Panc1 (cell line): ENCODE results near the gene ADD1. TPM values are rescaled to one million over a fixed set of nuclear protein-coding genes. Genes with fewer than 3 reads are reported as not detected.
A peak's percentile ranks its signal among the peaks of the same experiment; 100 is the strongest.

Experiments used
- ATAC-seq: fragments of 200-7000 bp; cut with Tn5 transposase; 2 replicates; pipeline ENCODE4 v1.9.1; 2020; ENCODE audit warnings: mild to moderate bottlenecking, moderate library complexity
- BruUV-seq: library from RNA; stranded (reverse); fragments of 400-500 nt; replicated peaks from 2 replicates; lab custom pipeline; 2021; lab: Mats Ljungman, UMichigan
- CTCF ChIA-PET: fragments of 300-600 bp; sonication (Branson Sonifier 250); formaldehyde crosslinking; loops from one replicate; lab custom pipeline; 2022; ENCODE audit warnings: antibody characterized with exemption; lab: Charles Lee
- POLR2A ChIA-PET: fragments of 300-600 bp; sonication (Branson Sonifier 250); formaldehyde crosslinking; loops from one replicate; lab custom pipeline; 2022; ENCODE audit warnings: antibody characterized with exemption; lab: Charles Lee
- DNase-seq: peaks from one replicate; pipeline ENCODE4 v3.0.0-alpha.2; 2010; ENCODE audit warnings: low read depth, low spot score
- H3K27ac ChIP-seq: 2 replicates; pipeline ENCODE4 v1.5.1; 2011; ENCODE audit warnings: mild to moderate bottlenecking, low read length, inconsistent platforms
- H3K27me3 ChIP-seq: fragments of 200-500 bp; sonication (Bioruptor generic); 2 replicates; pipeline ENCODE4 v1.6.0; 2014; ENCODE audit warnings: low read length, inconsistent platforms; ENCODE audit not compliant: control insufficient read depth, insufficient read depth
- H3K36me3 ChIP-seq: fragments of 200-500 bp; sonication (Bioruptor generic); 2 replicates; pipeline ENCODE4 v1.5.1; 2014; ENCODE audit warnings: inconsistent platforms, mild to moderate bottlenecking, low read length, moderate library complexity; ENCODE audit not compliant: control insufficient read depth, insufficient read depth
- H3K4me1 ChIP-seq: 2 replicates; pipeline ENCODE4 v1.5.1; 2011; ENCODE audit warnings: inconsistent platforms, mild to moderate bottlenecking, low read length, moderate library complexity; ENCODE audit not compliant: control insufficient read depth, insufficient read depth
- H3K4me3 ChIP-seq, 2 experiments: 2 replicates each; pipeline ENCODE4 v1.5.1; 2011 to 2012; ENCODE audit warnings: low read depth in 2 of 2, low read length in 2 of 2, mild to moderate bottlenecking in 2 of 2, inconsistent platforms in 1 of 2, moderate library complexity in 1 of 2
- H3K9me3 ChIP-seq: fragments of 200-500 bp; sonication (Bioruptor generic); 2 replicates; pipeline ENCODE4 v1.5.1; 2014; ENCODE audit warnings: low read depth, mild to moderate bottlenecking, inconsistent platforms, low read length, moderate library complexity; ENCODE audit not compliant: control insufficient read depth, insufficient read depth
- CTCF ChIP-seq: fragments of 450-650 bp; IDR thresholded peaks from 2 replicates; pipeline ENCODE4 v1.5.1; 2017; ENCODE audit warnings: mild to moderate bottlenecking
- POLR2AphosphoS5 ChIP-seq: IDR thresholded peaks from 2 replicates; pipeline ENCODE4 v1.6.1; 2012; ENCODE audit warnings: mild to moderate bottlenecking, low read depth, low read length, moderate library complexity
- REST ChIP-seq, 2 experiments: IDR thresholded peaks; 2 replicates each; pipeline ENCODE4 v1.6.1; 2011 to 2012; ENCODE audit warnings: low read depth in 2 of 2, control low read depth in 1 of 2, low read length in 1 of 2, mild to moderate bottlenecking in 1 of 2, moderate library complexity in 1 of 2; ENCODE audit not compliant: insufficient read depth in 1 of 2
- SIN3A ChIP-seq: IDR thresholded peaks from 2 replicates; pipeline ENCODE4 v1.6.1; 2012; ENCODE audit warnings: low read depth, mild to moderate bottlenecking, low read length, moderate library complexity, borderline replicate concordance; ENCODE audit not compliant: insufficient read depth
- in situ Hi-C: cut with HindIII; loops from 2 replicates; pipeline ENCODE4 v1.10.0; 2016; ENCODE audit warnings: low sequenced_read_pairs, low pct_unique_long_range_greater_than_20kb
- intact Hi-C: fragments of 100-400 bp; cut with micrococcal nuclease; formaldehyde crosslinking; loops from one replicate; pipeline ENCODE4 v1.10.0; 2022; ENCODE audit not compliant: unreplicated experiment
- total RNA-seq: library from RNA; stranded (reverse); gene quantifications from one replicate; pipeline ENCODE4 v1.2.1, GENCODE V29; 2021; ENCODE audit not compliant: unreplicated experiment

ADD1 gene
- total RNA-seq, 1 experiment from 2014 or later = 158 TPM

GRCh38 chr4:2932321-2932950 is 88.8 kb downstream of the ADD1 start:
- TF ChIP-seq CTCF (no peak), POLR2AphosphoS5 (no peak; the same call in 1 of the 2 replicates)
- DNase-seq (no peak), ATAC-seq (peak; percentile 17)
- intact Hi-C loops (loop anchor here (10.0 kb wide), 2 partner anchors 138 to 168 kb away; partner anchors contain the start of gene SH3BP2), in situ Hi-C loops (no loop called here)
- Histone ChIP-seq H3K4me3 (peak overlapping the region; percentile 56), H3K4me1 (peaks cover 32% of the 10 kb centered on the region), H3K9me3 (no peaks in the 10 kb centered on the region), H3K27ac (peak overlapping the region; percentile 85), H3K27me3 (no peaks in the 10 kb centered on the region), H3K36me3 (no peaks in the 10 kb centered on the region)
- TSS peak; percentile 61 for BruUV-seq
- ChIA-PET CTCF (no interaction called here), POLR2A (no interaction called here)

GRCh38 chr4:2932951-2933565 is 89.4 kb downstream of the ADD1 start:
- H3K36me3 ChIP-seq = no peaks in the 10 kb centered on the region
- peak overlapping the region; percentile 85 for H3K27ac ChIP-seq
- in situ Hi-C loops (no loop called here), intact Hi-C loops (loop anchor here (10.0 kb wide), 2 partner anchors 138 to 168 kb away; partner anchors contain the start of gene SH3BP2)
- ChIA-PET POLR2A (no interaction called here), CTCF (no interaction called here)
- no peaks in the 10 kb centered on the region for H3K27me3 ChIP-seq
- BruUV-seq = no TSS peak
- H3K9me3 ChIP-seq = no peaks in the 10 kb centered on the region
- peaks cover 38% of the 10 kb centered on the region for H3K4me1 ChIP-seq
- DNase-seq (no peak), ATAC-seq (no peak)
- H3K4me3 ChIP-seq = peak overlapping the region; percentile 56
- TF ChIP-seq POLR2AphosphoS5 = peak; percentile 19; the same call in 1 of the 2 replicates
- no peak for TF ChIP-seq CTCF

- Histone ChIP-seq H3K36me3 (no peaks in the 10 kb centered on the region; the same call in 1 of the 2 replicates), H3K27me3 (no peaks in the 10 kb centered on the region), H3K4me3 (peak overlapping the region; percentile 56), H3K4me1 (peaks cover 38% of the 10 kb centered on the region), H3K9me3 (no peaks in the 10 kb centered on the region), H3K27ac (peak overlapping the region; percentile 85)
- BruUV-seq = no TSS peak
- ChIA-PET CTCF (no interaction called here), POLR2A (no interaction called here)
- no peak for ATAC-seq
- intact Hi-C loops (loop anchor here (10.0 kb wide), 2 partner anchors 139 to 169 kb away; partner anchors contain the start of gene SH3BP2), in situ Hi-C loops (no loop called here)
- TF ChIP-seq SIN3A (no peak), POLR2AphosphoS5 (peak; percentile 4; the same call in 1 of the 2 replicates), REST (IDR thresholded peaks at IDR 0.05; ENCODE audit: insufficient read depth in 1 of 2, low read depth in 2 of 2, low read length in 1 of 2) (no peak), CTCF (no peak)
- DNase-seq = no peak
Observed at GRCh38 chr4:2933566-2934076, 90.0 kb downstream of the ADD1 start.
